Right lobe of liver (tissue), 4 donors: ENCODE data around the gene TPST1.

Source experiments
- POLR2A ChIP-seq: fragments of 450-650 bp; IDR thresholded peaks from one replicate; pipeline ENCODE4 v1.6.1; 2017; ENCODE audit warnings: antibody characterized with exemption, mild to moderate bottlenecking
- TF ChIP-seq, protein P1 (sequence below), 4 donors: fragments of 200-600 bp in 3 of 4; fragments of 450-650 bp in 1 of 4; IDR thresholded peaks; one replicate each; pipeline versions ENCODE4 v1.5.1 to v1.8.0; 2016 to 2022; ENCODE audit warnings: antibody characterized with exemption in 4 of 4, mild to moderate bottlenecking in 2 of 4
- donor health status: DM: no; HTN: no; CAD: no.
- donor health status: DM: no; HTN: no; CAD: no.
- donor health status: DM: no; HTN: yes; CAD: no.

- TF ChIP-seq, protein P1, sequence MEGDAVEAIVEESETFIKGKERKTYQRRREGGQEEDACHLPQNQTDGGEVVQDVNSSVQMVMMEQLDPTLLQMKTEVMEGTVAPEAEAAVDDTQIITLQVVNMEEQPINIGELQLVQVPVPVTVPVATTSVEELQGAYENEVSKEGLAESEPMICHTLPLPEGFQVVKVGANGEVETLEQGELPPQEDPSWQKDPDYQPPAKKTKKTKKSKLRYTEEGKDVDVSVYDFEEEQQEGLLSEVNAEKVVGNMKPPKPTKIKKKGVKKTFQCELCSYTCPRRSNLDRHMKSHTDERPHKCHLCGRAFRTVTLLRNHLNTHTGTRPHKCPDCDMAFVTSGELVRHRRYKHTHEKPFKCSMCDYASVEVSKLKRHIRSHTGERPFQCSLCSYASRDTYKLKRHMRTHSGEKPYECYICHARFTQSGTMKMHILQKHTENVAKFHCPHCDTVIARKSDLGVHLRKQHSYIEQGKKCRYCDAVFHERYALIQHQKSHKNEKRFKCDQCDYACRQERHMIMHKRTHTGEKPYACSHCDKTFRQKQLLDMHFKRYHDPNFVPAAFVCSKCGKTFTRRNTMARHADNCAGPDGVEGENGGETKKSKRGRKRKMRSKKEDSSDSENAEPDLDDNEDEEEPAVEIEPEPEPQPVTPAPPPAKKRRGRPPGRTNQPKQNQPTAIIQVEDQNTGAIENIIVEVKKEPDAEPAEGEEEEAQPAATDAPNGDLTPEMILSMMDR (IDR thresholded peaks at IDR 0.05), result no peak
- no peak for TF ChIP-seq POLR2A
These were observed 11.9 kb upstream of the TPST1 start for GRCh38 chr7:66193146-66193725.
